Globus pallidus (tissue), 1 donor: ENCODE results near the gene NUAK2.

Experiments used
- DNase-seq: peaks from one replicate; pipeline ENCODE4 v3.0.0-alpha.2; 2015; ENCODE audit warnings: low spot score

The NUAK2 gene

DNA sequence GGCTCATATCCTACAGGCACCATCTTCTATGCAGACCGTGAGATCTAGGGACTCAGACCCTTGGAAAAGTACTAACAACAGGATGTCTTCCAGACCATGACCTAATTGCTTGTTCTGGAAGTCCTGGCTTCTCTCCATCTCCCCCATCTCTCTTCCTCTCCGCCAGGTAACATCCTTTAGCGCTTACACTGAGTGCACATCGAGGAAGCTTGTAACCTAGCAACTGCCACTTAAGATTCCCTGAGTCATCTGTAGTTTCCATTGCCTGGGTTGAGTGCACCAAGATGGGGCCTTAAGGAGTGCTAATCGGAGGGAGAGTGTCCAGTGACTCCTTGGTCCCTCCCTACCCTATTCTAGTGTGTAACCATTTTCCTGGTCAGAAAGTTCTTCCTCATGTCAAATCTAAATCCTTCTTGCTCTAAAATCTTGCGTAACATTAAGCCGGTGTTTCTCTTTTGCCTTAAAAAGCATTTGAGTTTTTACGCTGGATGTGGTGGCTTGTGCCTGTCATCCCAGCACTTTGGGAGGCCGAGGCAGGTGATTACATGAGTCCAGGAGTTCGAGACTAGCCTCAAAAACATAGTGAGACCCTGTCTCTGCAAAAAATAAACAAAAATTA, 25.5 kb upstream of the NUAK2 start:
- DNase-seq: no peak

GRCh38 chr1:205345761-205346160, 24.2 kb upstream of the NUAK2 start:
- DNase-seq: no peak

DNA sequence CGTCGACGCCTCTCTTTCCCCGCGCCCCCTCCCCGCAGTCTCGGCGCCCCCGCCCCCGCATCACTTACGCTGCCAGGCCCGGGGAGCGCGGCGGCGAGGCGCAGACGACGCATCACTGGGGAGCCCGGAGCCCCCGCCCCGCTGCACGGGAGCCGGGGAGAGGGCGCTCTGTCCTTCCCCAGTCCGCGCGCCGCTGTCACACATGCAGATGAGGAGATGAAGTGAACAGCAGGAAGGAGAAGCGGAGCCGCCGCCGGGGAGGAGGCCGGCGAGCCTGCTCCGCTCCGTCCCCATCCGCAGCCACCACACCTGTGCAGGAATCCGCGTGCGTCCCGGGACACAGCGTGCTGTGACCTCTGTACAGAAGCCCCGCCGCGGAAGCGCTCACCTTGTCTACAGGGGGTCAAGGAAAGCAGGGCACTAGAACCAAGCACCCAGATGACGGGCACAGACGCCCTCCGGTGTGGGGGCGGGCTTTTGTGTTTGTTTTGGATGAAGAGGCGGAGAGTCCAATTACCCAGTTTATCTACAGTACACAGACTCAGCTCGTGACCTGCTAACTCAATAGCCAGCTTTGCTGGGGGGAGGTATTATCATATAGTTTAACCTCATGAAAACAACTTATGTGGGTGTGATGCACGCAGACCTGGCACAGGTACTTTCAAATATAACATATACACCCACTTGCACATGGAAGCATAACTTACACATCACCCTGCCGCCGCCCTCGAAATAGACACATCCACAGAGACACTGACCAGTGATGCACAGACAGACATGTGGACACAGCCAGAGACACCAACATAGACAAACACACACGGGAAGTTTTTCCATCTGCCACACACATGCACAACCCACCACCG, 22.8 kb upstream of the NUAK2 start:
- no peak for DNase-seq

GRCh38 chr1:205343431-205344065, 22.0 kb upstream of the NUAK2 start:
- DNase-seq: no peak

- no peak for DNase-seq
Observed at GRCh38 chr1:205342986-205343385, 21.4 kb upstream of the NUAK2 start.

DNA sequence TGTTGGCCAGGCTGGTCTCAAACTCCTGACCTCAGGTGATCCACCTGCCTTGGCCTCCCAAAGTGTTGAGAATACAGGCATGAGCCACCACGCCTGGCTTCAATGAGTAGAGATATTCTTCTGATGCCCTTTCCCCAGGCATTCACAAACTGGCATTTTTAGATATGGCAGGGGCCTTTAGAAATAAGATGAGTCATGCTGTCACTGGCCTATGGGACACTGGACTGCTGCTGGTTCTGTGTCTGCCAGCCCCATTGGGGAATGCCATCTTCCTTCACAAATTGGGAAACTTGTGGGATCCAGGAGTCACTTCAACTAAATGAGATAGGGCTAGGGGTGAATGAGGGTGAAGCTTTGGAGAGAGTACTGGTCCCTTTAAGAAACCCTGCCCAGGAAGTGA, 19.1 kb upstream of the NUAK2 start:
- DNase-seq: no peak

GRCh38 chr1:205339717-205340116, 18.2 kb upstream of the NUAK2 start:
- no peak for DNase-seq

DNA sequence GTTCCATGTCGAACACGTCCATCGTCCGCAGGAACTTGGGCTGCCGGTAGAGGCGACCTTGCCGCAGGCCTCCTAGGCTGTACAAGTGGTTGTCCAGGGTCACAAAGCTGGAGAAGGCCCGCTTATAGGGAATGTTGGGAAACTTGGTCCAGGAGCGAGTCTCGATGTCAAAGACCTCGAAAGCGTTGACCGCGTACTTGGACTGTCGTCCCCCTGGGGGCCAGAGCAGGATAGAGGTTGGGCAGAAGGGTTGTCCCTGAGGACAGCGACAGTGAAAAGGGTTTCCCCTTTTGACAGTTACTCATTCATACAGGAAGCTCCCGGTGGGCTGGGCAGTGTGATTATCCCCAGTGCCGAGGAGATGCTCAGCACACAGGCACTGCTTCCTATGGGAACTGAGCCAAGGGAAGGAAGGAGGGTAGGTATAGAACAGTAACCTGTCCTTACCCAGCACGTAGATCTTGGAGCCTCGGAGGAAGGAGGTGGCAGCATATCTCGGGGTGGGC, 17.7 kb upstream of the NUAK2 start:
- no peak for DNase-seq

GRCh38 chr1:205338011-205338410, 16.5 kb upstream of the NUAK2 start:
- DNase-seq: no peak

DNA sequence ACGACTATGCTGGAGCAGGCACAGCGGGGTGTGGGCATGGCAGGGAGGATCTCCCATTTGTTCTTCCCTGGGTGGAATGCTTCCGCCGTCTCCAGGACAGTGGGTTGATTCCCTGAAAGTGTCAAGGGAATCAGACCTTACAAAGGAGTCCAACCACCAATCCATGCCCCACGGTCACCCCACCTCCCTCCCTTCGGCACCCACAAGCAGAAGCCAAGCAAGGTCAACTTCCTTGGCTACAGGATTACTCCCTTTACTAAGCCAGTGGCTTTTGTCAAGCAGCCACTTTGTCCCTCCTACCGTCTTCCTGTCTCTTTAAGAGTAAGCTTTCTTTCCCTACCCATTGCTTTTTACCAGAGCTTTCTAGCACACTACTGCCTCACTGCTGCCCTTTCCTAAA, 15.9 kb upstream of the NUAK2 start:
- DNase-seq: no peak

GRCh38 chr1:205335692-205336091, 14.1 kb upstream of the NUAK2 start:
- DNase-seq: peak; percentile 86

DNA sequence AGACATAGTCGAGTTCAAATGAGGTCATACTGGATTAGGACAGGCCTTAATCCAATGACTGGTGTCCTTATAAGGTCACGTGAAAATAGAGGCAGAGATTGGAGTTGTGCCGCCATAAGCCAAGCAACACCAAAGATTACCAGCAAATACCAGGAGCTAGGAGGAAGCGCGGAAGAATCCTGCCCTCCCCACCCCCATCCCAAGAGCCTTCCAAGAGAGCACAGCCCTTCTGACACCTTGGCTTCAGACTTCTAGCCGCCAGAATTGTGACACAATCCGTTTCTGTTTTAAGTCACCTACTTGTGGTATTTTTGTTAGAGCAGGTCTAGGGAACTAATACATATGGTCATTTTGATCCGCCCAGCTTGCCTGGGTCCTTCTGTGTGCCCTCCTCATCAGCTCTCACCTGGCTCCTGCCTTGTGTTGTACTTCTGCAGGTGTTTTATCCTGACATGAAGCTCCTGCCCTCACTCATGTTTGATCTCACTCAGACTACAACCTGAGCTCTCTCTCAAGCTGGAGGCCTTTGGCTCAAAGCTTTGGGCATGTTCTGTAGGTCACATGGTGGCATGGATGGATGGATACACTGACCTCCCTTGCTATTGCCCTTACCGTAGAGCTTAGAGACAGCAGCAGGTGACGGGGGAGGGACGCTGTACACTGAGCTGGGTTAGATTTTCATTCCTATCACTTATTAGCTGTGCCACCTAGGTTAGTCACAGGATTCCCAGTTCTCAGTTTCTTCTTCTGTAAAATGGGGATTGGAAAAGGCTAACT, 10.7 kb upstream of the NUAK2 start:
- DNase-seq: no peak

GRCh38 chr1:205330150-205330549, 8.6 kb upstream of the NUAK2 start:
- no peak for DNase-seq

- no peak for DNase-seq
Observed at GRCh38 chr1:205329719-205330118, 8.2 kb upstream of the NUAK2 start.

- DNase-seq: no peak
Observed at GRCh38 chr1:205328476-205328875, 6.9 kb upstream of the NUAK2 start.

GRCh38 chr1:205326812-205327466, 5.4 kb upstream of the NUAK2 start:
- no peak for DNase-seq

GRCh38 chr1:205325334-205325884, 3.9 kb upstream of the NUAK2 start:
- peak; percentile 78 for DNase-seq

- no peak for DNase-seq
Observed at GRCh38 chr1:205324781-205325180, 3.2 kb upstream of the NUAK2 start.

DNA sequence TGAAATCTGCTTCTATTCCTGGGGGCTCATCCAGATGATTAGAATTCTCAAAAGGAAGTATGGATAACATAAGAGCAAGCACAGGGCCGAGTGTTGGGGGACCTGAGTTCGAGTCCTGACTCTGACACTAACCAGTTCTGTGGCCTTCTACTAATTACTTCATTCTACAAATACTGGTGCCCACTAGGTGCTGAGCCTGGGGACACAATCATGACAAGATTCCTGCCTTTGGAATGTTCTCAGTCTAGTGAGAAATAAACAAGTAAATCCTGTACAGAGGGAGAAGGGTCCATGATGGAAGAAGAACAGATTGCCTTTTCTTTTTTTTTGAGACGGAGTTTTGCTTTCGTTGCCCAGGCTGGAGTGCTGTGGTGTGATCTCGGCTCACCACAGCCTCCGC, 2.2 kb upstream of the NUAK2 start:
- no peak for DNase-seq

DNA sequence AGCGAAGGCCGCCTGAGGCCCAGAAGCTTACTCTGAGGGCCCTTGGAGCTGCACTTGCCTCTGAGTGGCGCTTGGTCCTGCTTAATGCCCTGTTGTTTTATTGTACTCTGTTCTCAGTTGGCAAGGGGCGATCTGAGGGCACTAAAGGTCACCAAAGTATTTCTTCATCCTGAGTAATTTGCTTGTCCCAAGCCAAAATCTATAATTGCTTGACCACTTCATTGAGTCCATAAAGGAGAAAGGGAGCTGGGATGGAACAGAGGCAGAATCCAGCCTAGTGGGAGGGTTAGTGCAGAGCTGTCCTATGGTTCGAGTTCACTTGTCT, 376 bp upstream of the NUAK2 start:
- DNase-seq: no peak
